OCI-LY7 (cell line): ENCODE data around the gene IFT88.

Source experiments
- EZH2phosphoT487 ChIP-seq: fragments of 200-600 bp; sonication (generic); IDR thresholded peaks from 2 replicates; pipeline ENCODE4 v1.6.1; 2018; ENCODE audit warnings: low read depth, borderline replicate concordance, mild to moderate bottlenecking, mixed run types, antibody characterized with exemption, low read length, moderate library complexity, mixed read lengths
- TF ChIP-seq, protein P1 (sequence below): fragments of 200-600 bp; sonication (generic); conservative IDR thresholded peaks from 2 replicates; pipeline ENCODE4 v1.5.1; 2014; ENCODE audit warnings: mild to moderate bottlenecking, antibody characterized with exemption, low read length, moderate library complexity, mixed read lengths

DNA sequence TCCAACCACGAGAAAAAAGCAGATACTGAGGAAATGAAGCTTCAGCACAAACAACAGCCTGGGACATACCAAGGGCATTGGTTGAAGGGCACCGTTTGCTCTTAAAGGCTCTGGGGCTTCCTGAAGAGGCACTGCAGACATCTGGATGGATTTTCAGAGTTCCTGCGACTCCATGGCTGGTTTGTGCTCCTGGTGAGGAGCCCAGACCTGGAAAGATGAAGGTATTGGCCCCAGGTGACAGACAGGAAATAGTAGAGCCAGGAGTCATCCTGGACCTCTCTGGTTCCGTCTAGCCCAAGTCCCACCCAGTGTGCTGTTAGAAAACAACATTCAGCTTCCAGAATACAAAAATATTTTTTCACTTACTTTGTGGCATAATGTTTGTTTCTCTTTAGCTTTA, 142.8 kb downstream of the IFT88 start:
- TF ChIP-seq, protein P1, sequence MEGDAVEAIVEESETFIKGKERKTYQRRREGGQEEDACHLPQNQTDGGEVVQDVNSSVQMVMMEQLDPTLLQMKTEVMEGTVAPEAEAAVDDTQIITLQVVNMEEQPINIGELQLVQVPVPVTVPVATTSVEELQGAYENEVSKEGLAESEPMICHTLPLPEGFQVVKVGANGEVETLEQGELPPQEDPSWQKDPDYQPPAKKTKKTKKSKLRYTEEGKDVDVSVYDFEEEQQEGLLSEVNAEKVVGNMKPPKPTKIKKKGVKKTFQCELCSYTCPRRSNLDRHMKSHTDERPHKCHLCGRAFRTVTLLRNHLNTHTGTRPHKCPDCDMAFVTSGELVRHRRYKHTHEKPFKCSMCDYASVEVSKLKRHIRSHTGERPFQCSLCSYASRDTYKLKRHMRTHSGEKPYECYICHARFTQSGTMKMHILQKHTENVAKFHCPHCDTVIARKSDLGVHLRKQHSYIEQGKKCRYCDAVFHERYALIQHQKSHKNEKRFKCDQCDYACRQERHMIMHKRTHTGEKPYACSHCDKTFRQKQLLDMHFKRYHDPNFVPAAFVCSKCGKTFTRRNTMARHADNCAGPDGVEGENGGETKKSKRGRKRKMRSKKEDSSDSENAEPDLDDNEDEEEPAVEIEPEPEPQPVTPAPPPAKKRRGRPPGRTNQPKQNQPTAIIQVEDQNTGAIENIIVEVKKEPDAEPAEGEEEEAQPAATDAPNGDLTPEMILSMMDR, result no peak
- TF ChIP-seq EZH2phosphoT487, result no peak
